Anterior cingulate cortex (tissue), 58 donors: ENCODE data around the gene ZHX3.

ENCODE experiments used
- DNase-seq, 58 donors: peaks; one replicate each; lab custom pipeline; 2025; lab: John Stamatoyannopoulos, UW

The ZHX3 gene

GRCh38 chr20:41304424-41305079 lies 13.0 kb downstream of the ZHX3 start:
- DNase-seq, result no peak

- DNase-seq, result no peak
Measured at GRCh38 chr20:41304002-41304401, 13.5 kb downstream of the ZHX3 start.

- DNase-seq, result no peak
Measured at GRCh38 chr20:41300886-41301285, 16.6 kb downstream of the ZHX3 start.

- no peak for DNase-seq
Measured at GRCh38 chr20:41300383-41300782, 17.1 kb downstream of the ZHX3 start.

- DNase-seq, result no peak
Measured at GRCh38 chr20:41299899-41300298, 17.6 kb downstream of the ZHX3 start.

- peak in 24 of 58 donors; percentile 4 to 70 (median 25) for DNase-seq
Measured at GRCh38 chr20:41293269-41294037, 24.1 kb downstream of the ZHX3 start.

- no peak for DNase-seq
Measured at GRCh38 chr20:41290804-41291389, 26.6 kb downstream of the ZHX3 start.

- no peak for DNase-seq
Measured at GRCh38 chr20:41287327-41287726, 30.2 kb downstream of the ZHX3 start.

GRCh38 chr20:41286240-41286851 lies 31.2 kb downstream of the ZHX3 start:
- no peak for DNase-seq

- peak in 10 of 58 donors; percentile 3 to 51 (median 14) for DNase-seq
Measured at GRCh38 chr20:41279546-41280225, 37.8 kb downstream of the ZHX3 start.

- no peak for DNase-seq
Measured at GRCh38 chr20:41278936-41279335, 38.6 kb downstream of the ZHX3 start.

- DNase-seq, result no peak
Measured at GRCh38 chr20:41277049-41277448, 40.5 kb downstream of the ZHX3 start.

GRCh38 chr20:41276317-41276751 lies 41.2 kb downstream of the ZHX3 start:
- DNase-seq, result peak in 40 of 58 donors; percentile 17 to 86 (median 44)

GRCh38 chr20:41275301-41275731 lies 42.2 kb downstream of the ZHX3 start:
- DNase-seq, result no peak

GRCh38 chr20:41274152-41274551 lies 43.4 kb downstream of the ZHX3 start:
- no peak for DNase-seq

GRCh38 chr20:41273445-41273844 lies 44.1 kb downstream of the ZHX3 start:
- no peak for DNase-seq

GRCh38 chr20:41272339-41272738 lies 45.2 kb downstream of the ZHX3 start:
- no peak for DNase-seq

- DNase-seq, result peak in 1 of 58 donors; percentile 40
Measured at GRCh38 chr20:41268917-41269652, 48.4 kb downstream of the ZHX3 start.

GRCh38 chr20:41268402-41268801 lies 49.1 kb downstream of the ZHX3 start:
- no peak for DNase-seq

GRCh38 chr20:41265938-41266337 lies 51.6 kb downstream of the ZHX3 start:
- DNase-seq, result no peak
